SK-N-DZ (cell line): ENCODE measurements around the gene LMNB1.
"Not testable (repeated sequence)": the region's sequence is repeated elsewhere in the genome, so short reads cannot be mapped to it uniquely, and the experiment has no call there.

Experiments
- DNase-seq: peaks from one replicate; pipeline ENCODE4 v3.0.0-alpha.2; 2015; ENCODE audit warnings: low spot score

LMNB1 gene

DNA sequence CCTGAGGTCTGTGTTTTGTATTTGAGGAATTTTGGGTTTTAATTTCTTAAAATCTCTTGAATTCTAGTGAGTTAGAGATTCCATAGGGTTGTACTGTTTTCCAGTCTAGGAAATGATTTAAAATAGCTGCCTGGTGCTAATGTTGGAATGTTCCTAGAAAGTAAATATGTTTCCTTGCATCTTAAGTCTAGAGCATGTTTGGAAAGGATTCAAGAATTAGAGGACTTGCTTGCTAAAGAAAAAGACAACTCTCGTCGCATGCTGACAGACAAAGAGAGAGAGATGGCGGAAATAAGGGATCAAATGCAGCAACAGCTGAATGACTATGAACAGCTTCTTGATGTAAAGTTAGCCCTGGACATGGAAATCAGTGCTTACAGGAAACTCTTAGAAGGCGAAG lies 41.8 kb downstream of the LMNB1 start:
- DNase-seq = no peak

GRCh38 chr5:126819253-126819652 lies 42.3 kb downstream of the LMNB1 start:
- no peak for DNase-seq

GRCh38 chr5:126826619-126827215 lies 49.8 kb downstream of the LMNB1 start:
- DNase-seq = no peak

DNA sequence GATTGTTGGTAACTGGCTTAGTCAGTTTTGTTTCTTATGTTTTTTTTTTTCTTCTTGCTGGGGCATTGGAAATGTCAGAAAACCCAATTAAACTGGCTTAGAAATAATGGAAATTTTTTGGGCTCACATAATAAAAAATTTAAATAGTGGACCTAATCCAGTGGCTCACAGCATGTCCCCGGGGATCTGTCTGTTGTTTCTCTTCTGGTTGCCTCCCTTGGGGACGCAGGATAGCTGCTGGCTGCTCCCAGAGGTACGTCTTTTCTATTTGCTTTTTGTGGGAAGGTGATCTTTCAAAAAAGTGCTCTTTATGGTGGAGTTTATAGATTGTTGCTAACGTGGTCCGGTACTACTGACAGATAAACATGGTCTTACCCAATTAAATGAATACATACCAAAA lies 52.2 kb downstream of the LMNB1 start:
- no peak for DNase-seq

DNA sequence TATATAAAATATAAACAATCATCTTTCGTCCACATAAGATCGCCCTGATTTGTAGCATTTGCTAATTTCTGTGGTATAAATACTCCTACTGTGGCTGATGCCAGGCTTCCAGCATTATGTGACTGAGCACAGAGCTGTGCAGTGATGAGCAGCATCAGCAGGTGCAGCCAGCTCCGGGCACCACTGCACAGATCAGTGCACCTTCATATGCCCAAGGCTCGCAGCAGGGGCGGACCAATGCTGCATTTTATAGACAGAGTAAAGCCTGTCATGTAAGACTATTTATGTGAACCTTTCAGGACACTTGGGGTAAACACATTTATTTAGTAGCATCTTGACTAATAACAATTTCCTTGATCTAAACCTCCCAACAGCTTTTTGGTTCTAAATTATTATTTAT lies 53.1 kb downstream of the LMNB1 start:
- DNase-seq = no peak

DNA sequence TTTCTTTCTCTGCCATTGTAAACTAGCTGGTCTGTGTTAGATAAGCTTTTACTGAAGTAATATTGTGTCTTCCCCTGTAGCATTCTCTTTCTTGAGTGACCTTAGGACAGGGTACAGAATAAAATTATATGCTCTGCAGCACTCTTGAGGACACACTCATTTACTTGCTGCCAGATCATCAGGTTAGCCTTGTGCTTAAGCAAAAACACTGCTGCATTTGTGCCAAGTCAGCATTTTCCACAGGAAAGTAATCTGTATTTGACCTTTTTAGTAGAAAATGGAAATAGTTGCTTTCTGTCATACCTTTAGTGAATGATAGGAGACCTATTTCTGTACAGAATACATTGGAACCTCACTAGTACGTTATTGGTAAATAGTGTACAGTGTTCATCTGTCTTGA lies 54.2 kb downstream of the LMNB1 start:
- no peak for DNase-seq

DNA sequence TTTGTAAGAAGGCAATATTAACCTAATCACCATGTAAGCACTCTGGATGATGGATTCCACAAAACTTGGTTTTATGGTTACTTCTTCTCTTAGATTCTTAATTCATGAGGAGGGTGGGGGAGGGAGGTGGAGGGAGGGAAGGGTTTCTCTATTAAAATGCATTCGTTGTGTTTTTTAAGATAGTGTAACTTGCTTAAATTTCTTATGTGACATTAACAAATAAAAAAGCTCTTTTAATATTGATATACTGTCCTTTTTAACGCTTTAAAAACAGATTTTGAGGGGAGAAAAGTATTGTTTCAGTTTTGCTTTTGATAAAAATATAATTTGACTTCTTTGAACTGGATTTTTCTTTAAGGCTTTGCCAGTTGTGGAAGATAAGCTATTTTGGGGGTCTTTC lies 59.8 kb downstream of the LMNB1 start:
- DNase-seq = no peak

DNA sequence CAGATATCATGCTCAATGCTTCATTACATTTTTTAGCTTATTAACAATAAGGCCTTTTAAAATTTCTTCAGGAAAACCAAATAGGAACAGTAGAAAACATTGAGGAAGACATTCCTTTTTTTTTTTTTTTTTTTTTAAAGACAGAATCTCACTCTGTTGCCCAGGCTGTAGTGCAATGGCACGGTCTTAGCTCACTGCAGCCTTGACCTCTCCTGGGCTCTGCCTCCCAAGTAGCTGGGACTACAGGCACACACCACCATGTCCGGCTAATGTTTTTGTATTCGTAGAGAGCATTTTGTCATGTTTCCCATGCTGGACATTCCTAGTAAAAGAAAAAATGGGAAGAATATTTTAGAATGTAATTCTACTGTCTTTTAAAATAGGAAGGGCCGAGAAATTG lies 60.3 kb downstream of the LMNB1 start:
- no peak for DNase-seq

DNA sequence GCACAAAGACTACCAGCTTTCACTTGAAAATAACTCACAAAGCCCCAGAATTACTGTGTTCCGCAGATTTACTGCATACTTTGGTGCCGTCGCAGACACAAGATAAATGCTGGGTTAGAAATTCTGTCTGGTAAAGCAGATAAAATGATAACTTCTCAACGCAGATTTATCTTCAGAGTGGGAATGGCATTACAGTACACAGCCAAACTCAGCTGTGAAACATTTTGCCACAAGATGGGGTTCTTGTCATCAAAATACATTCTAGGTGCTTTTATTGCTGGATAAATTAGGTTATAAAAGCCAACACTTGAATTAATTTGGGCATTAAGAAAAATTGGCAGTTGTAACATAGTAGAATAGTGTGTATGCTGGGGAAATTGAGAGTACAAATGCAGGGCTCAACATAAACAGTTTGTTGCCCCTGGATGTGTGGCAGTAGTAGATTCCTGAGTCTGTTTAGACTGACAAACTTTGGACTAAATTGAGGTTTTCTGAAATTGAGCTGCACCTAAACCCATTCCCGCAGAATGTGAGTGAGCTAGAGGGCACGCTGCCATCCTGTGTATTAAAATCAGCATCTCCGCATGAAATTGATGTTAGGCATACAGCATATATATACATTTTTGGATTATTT lies 61.1 kb downstream of the LMNB1 start:
- no peak for DNase-seq

GRCh38 chr5:126839407-126839806 lies 62.5 kb downstream of the LMNB1 start:
- DNase-seq = not testable (repeated sequence)

- not testable (repeated sequence) for DNase-seq
Observed at GRCh38 chr5:126843375-126843774, 66.4 kb downstream of the LMNB1 start.

DNA sequence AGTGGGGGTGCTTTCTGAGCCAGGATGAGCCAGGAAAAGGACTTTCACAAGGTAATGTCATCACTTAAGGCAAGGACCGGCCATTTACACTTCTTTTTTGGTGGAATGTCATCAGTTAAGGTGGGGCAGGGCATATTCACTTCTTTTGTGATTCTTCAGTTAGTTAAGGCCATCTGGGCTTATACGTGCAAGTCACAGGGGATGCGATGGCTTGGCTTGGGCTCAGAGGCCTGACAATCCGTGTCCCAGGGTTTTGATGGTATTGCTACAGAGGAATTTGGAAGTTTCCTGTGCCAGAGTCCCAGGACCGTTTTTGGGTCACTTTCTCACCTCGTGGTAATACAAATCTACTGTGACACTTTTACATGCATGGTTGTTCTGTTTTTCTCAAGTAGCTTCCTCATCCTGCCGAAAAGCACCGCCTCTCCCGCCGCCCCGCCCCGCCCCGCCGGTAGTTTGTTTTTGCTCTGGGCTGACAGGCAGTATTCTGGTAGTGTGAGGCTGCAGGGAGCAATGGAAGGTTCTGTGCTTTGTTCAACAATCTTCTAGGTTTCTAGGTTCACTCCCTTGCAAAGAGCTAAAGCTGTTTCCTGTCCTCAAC lies 68.6 kb downstream of the LMNB1 start:
- DNase-seq = not testable (repeated sequence)

GRCh38 chr5:126846344-126846743 lies 69.4 kb downstream of the LMNB1 start:
- DNase-seq = no peak

- no peak for DNase-seq
Observed at GRCh38 chr5:126846744-126847455, 70.0 kb downstream of the LMNB1 start.

- DNase-seq = no peak
Observed at GRCh38 chr5:126847456-126847820, 70.5 kb downstream of the LMNB1 start.

DNA sequence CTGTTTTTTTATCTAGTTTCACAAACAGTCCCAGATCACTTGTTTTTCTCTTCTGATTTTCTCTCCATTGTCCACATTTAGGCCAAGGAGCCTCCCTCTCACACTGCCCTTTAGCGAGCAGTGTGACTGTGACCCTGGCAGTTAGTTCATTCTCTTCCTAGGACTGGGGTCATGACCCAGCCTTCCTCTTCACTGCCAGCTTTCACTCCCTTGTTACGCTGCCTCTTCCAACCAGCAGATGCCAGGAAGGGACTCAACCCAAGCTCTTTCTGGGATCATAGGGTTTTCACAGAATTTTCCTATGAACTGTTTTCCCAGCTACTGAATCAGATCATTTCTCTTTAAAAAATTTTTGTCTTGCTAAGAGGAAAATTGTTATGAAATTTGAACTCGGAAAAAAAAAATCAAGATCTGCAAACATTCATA lies 70.9 kb downstream of the LMNB1 start:
- no peak for DNase-seq

DNA sequence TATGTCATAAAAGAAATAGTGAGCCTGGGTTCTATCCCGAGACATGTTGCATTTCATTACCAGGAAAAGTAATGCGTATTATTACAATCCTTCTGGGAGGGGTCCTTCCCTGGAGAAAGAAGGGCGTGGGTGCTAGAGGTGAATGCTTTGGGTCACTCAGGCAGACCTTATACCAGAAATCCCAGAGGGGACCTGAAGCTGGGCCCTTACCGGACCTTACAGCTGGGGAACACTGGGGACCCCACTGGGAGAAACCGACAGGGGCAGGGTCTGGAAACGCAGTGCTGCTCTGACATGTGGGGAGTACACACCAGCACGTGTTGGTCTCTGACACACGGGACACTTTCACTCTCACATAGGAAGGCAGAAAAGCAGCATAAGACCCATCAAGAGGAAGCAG lies 71.3 kb downstream of the LMNB1 start:
- no peak for DNase-seq

DNA sequence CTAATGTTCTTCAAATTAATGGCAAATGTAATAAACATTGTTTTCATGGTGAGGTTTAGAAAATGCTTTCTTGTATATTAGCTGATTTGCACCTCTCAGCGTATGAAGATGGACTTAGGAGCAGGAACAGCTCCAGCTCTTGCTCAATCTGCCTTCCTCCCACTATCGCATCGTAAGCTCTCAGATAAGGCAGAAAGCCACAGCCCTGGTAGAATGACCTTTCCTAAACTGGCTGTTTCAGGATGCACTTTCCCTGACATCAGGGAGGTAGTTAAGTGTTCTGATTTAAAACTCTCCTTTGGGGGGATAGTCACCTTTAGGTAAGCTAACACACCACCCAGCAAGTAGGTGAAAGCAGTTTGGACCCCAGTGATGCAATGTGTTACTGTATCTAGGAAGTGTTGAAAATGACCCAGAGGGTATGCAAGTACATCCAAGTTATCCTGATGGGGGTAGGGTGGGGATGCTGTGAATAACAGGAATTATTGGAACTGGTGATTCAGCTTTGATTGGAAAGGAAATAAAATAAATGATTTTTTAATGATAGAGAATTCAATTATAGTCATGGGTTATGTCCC lies 72.3 kb downstream of the LMNB1 start:
- no peak for DNase-seq

- no peak for DNase-seq
Observed at GRCh38 chr5:126851501-126852011, 74.6 kb downstream of the LMNB1 start.

DNA sequence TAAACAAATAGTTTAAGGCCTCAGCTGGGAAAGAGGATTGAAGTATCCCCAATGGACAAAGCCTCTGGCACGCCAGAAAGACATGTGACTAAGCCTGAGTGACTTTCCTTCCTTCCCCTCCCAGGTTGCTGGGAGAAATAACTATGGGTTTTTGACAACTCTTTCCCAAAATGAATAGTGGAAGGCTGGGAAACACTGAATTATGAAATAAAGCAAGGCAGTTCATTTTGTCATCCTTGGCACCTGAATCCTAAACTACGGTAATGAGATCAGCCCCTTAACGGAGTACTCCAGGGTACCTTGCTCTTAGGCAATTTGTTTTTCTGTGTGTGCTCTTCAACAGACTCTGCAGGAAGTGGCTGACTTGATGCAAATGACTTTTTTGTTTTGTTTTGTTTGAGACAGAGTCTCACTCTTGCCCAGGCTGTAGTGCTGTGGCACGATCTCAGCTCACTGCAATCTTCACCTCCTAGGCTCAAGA lies 75.2 kb downstream of the LMNB1 start:
- no peak for DNase-seq

DNA sequence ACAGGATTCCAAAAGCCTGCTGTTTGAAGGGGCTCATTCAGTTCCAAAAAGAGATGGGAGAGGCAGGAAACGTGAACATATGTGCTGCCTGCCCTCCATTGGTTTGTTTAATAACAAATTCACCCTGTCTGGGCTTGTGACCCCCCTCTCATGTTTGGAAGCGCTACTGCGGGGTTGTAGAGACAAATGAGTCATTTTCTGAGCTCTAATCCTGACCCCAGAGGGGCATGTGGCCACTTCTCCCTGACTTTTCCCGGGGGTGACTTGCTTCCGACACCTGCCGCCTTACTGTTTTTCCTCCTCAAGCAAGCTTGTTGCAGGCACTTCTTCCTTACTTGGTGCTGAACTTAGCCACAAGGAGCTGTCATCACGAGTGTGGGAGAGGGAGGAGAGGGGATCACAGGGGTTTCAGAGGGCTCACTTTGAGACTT lies 75.9 kb downstream of the LMNB1 start:
- DNase-seq = no peak
